Natural killer cell (primary cell): Measurements from ENCODE around the gene PLXNA4. TPM values are rescaled to one million over a fixed set of nuclear protein-coding genes. Genes with fewer than 3 reads are reported as not detected.

Source experiments
- ATAC-seq, 3 donors: fragments of 150-1000 bp in 2 of 3; fragments of 200-7000 bp in 1 of 3; cut with Tn5 transposase; 1 replicate in 1 of 3; 2 replicates in 2 of 3; pipeline ENCODE4 v1.10.0; 2021; ENCODE audit warnings: mild to moderate bottlenecking in 2 of 3, moderate library complexity in 2 of 3
- DNase-seq, 2 donors: peaks; one replicate each; pipeline versions ENCODE4 v3.0.0 to v3.0.0-alpha.2; 2013 to 2021; ENCODE audit warnings: mixed read lengths in 1 of 2
- H3K27ac ChIP-seq: one replicate; pipeline ENCODE4 v1.5.1; 2013; ENCODE audit warnings: mild to moderate bottlenecking, low read length
- H3K27me3 ChIP-seq: one replicate; pipeline ENCODE4 v1.6.1; 2013; ENCODE audit warnings: low read length; ENCODE audit not compliant: control insufficient read depth, insufficient read depth
- H3K36me3 ChIP-seq: one replicate; pipeline ENCODE4 v1.6.1; 2013; ENCODE audit warnings: low read length; ENCODE audit not compliant: control insufficient read depth, insufficient read depth
- H3K4me1 ChIP-seq: one replicate; pipeline ENCODE4 v1.6.1; 2013; ENCODE audit warnings: low read length; ENCODE audit not compliant: control insufficient read depth, insufficient read depth
- H3K4me3 ChIP-seq: one replicate; pipeline ENCODE4 v1.5.1; 2013; ENCODE audit warnings: low read length
- H3K9me3 ChIP-seq: one replicate; pipeline ENCODE4 v1.6.1; 2013; ENCODE audit warnings: low read length; ENCODE audit not compliant: control insufficient read depth, insufficient read depth
- H3K27ac Mint-ChIP-seq, 2 donors: one replicate each; pipeline ENCODE4 v1.8.0; 2022; ENCODE audit warnings: mild to moderate bottlenecking in 2 of 2, mixed read lengths in 2 of 2, moderate library complexity in 1 of 2
- H3K27me3 Mint-ChIP-seq, 2 donors: one replicate each; pipeline ENCODE4 v1.8.0; 2022; ENCODE audit warnings: low read depth in 2 of 2, mixed read lengths in 2 of 2
- H3K36me3 Mint-ChIP-seq: one replicate; pipeline ENCODE4 v1.8.0; 2022; ENCODE audit warnings: mixed read lengths
- H3K4me1 Mint-ChIP-seq, 2 donors: one replicate each; pipeline ENCODE4 v1.8.0; 2022; ENCODE audit warnings: mixed read lengths in 2 of 2
- H3K4me3 Mint-ChIP-seq: one replicate; pipeline ENCODE4 v1.8.0; 2022; ENCODE audit warnings: mild to moderate bottlenecking, moderate library complexity, mixed read lengths
- H3K9me3 Mint-ChIP-seq, 2 donors: one replicate each; pipeline ENCODE4 v1.8.0; 2022; ENCODE audit warnings: mixed read lengths in 2 of 2
- CTCF ChIP-seq: fragments of 200-600 bp; IDR thresholded peaks from one replicate; pipeline ENCODE4 v1.8.0; 2022; ENCODE audit warnings: antibody characterized with exemption
- WGBS: methylation state at CpG from one replicate; pipeline ENCODE4 v1.1.7; 2013; ENCODE audit warnings: missing lambda C conversion rate; ENCODE audit not compliant: insufficient coverage; 5-methylcytosine and 5-hydroxymethylcytosine counted together
- intact Hi-C: fragments of 100-400 bp; cut with micrococcal nuclease; formaldehyde crosslinking; loops from one replicate; pipeline ENCODE4 v1.14.2; 2022
- total RNA-seq, 4 donors: library from RNA; stranded (reverse); fragments of 120-200 nt in 1 of 4; gene quantifications; one replicate each; pipeline versions ENCODE4 v1.2.3 to v1.2.4, GENCODE V29; 2013 to 2022

The PLXNA4 gene
- total RNA-seq, 3 donors from 2014 or later (not counting 1 experiment from before 2014, with no cell fraction given) = 5.1 to 15.3 (median 10.9) TPM

- no peak for ATAC-seq
- no peaks in the 10 kb centered on the region for H3K9me3 Mint-ChIP-seq
Measured at GRCh38 chr7:132118641-132119040, 457.6 kb downstream of the PLXNA4 start.

GRCh38 chr7:132117636-132118035, 458.6 kb downstream of the PLXNA4 start:
- ATAC-seq = no peak
- no peaks in the 10 kb centered on the region for H3K9me3 ChIP-seq
- Mint-ChIP-seq H3K4me3 (no peak overlapping the region), H3K27ac (no peak overlapping the region), H3K4me1 (no peaks in the 10 kb centered on the region), H3K36me3 (no peaks in the 10 kb centered on the region), H3K27me3 (peaks cover 12 to 24% of the 10 kb centered on the region in 2 donors), H3K9me3 (no peaks in the 10 kb centered on the region)
- no peak overlapping the region for H3K4me3 ChIP-seq
- no peaks in the 10 kb centered on the region for H3K36me3 ChIP-seq
- no peaks in the 10 kb centered on the region for H3K4me1 ChIP-seq
- no peak overlapping the region for H3K27ac ChIP-seq
- no peak for DNase-seq
- no peak for TF ChIP-seq CTCF
- 77% methylated on average over 5 of the region's 6 CpGs for WGBS
- intact Hi-C loops = no loop called here
- H3K27me3 ChIP-seq = no peaks in the 10 kb centered on the region

More at GRCh38 chr7:132118641-132119040, 457.6 kb downstream of the PLXNA4 start:
- Histone ChIP-seq H3K9me3 (no peaks in the 10 kb centered on the region), H3K4me3 (no peak overlapping the region), H3K27me3 (no peaks in the 10 kb centered on the region), H3K4me1 (no peaks in the 10 kb centered on the region), H3K27ac (no peak overlapping the region), H3K36me3 (no peaks in the 10 kb centered on the region)
- 88% methylated on average over 1 of the region's 1 CpG for WGBS
- no peaks in the 10 kb centered on the region for H3K4me1 Mint-ChIP-seq
- no peak for TF ChIP-seq CTCF
- H3K4me3 Mint-ChIP-seq = no peak overlapping the region
- H3K27me3 Mint-ChIP-seq = peaks cover 12 to 24% of the 10 kb centered on the region in 2 donors
- intact Hi-C loops = no loop called here
- no peaks in the 10 kb centered on the region for H3K36me3 Mint-ChIP-seq
- no peak for DNase-seq
- no peak overlapping the region for H3K27ac Mint-ChIP-seq

GRCh38 chr7:132117181-132117580, 459.1 kb downstream of the PLXNA4 start:
- intact Hi-C loops = no loop called here
- Mint-ChIP-seq H3K27me3 (peaks cover 8 to 24% of the 10 kb centered on the region in 2 donors), H3K36me3 (no peaks in the 10 kb centered on the region), H3K27ac (no peak overlapping the region), H3K9me3 (no peaks in the 10 kb centered on the region), H3K4me1 (no peaks in the 10 kb centered on the region), H3K4me3 (no peak overlapping the region)
- Histone ChIP-seq H3K36me3 (no peaks in the 10 kb centered on the region), H3K4me1 (no peaks in the 10 kb centered on the region), H3K4me3 (no peak overlapping the region), H3K27ac (no peak overlapping the region), H3K9me3 (no peaks in the 10 kb centered on the region), H3K27me3 (no peaks in the 10 kb centered on the region)
- ATAC-seq (no peak), DNase-seq (no peak)
- no peak for TF ChIP-seq CTCF
- 83% methylated on average over 1 of the region's 3 CpGs for WGBS

- no peak overlapping the region for H3K4me3 Mint-ChIP-seq
- peaks cover 8 to 24% of the 10 kb centered on the region in 2 donors for H3K27me3 Mint-ChIP-seq
- intact Hi-C loops = no loop called here
- Histone ChIP-seq H3K4me1 (no peaks in the 10 kb centered on the region), H3K36me3 (no peaks in the 10 kb centered on the region), H3K4me3 (no peak overlapping the region), H3K27ac (no peak overlapping the region), H3K9me3 (no peaks in the 10 kb centered on the region), H3K27me3 (no peaks in the 10 kb centered on the region)
- no peak overlapping the region for H3K27ac Mint-ChIP-seq
- no peaks in the 10 kb centered on the region for H3K4me1 Mint-ChIP-seq
- ATAC-seq (no peak), DNase-seq (no peak)
- 89% methylated on average over 3 of the region's 3 CpGs for WGBS
- no peak for TF ChIP-seq CTCF
- H3K9me3 Mint-ChIP-seq = no peaks in the 10 kb centered on the region
- H3K36me3 Mint-ChIP-seq = no peaks in the 10 kb centered on the region
Measured at GRCh38 chr7:132116369-132116768, 459.9 kb downstream of the PLXNA4 start.
